ENCODE measurements around the gene CD300C.
A peak's percentile ranks its signal among the peaks of the same experiment; 100 is the strongest.
"Not testable (repeated sequence)": the region's sequence is repeated elsewhere in the genome, so short reads cannot be mapped to it uniquely, and the experiment has no call there.

Gene CD300C

DNA sequence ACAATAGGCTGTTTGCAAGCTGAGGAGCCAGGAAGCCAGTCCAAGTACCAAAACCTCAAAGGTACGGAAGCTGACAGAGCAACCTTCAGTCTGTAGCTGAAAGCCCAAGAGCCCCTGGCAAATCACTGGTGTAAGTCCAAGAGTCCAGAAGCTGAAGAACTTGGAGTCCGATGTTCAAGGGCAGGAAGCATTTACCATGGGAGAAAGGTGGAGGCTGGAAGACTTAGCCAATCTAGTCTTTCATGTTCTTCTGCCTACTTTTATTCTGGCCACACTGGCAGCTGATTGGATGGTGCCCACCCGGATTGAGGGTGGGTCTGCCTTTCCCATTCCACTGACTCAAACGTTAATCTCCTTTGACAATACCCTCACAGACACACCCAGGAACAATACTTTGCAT lies 30.0 kb downstream of the CD300C start:
- H3K4me3 ChIP-seq (ENCODE audit: control insufficient read depth, low read depth, low read length), result no peak overlapping the region
- TF ChIP-seq, protein P1, sequence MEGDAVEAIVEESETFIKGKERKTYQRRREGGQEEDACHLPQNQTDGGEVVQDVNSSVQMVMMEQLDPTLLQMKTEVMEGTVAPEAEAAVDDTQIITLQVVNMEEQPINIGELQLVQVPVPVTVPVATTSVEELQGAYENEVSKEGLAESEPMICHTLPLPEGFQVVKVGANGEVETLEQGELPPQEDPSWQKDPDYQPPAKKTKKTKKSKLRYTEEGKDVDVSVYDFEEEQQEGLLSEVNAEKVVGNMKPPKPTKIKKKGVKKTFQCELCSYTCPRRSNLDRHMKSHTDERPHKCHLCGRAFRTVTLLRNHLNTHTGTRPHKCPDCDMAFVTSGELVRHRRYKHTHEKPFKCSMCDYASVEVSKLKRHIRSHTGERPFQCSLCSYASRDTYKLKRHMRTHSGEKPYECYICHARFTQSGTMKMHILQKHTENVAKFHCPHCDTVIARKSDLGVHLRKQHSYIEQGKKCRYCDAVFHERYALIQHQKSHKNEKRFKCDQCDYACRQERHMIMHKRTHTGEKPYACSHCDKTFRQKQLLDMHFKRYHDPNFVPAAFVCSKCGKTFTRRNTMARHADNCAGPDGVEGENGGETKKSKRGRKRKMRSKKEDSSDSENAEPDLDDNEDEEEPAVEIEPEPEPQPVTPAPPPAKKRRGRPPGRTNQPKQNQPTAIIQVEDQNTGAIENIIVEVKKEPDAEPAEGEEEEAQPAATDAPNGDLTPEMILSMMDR (IDR thresholded peaks at IDR 0.05; ENCODE audit: control insufficient read depth, insufficient read depth, low read depth, low read length, missing control alignments), result no peak
- DNase-seq (ENCODE audit: low read depth), result no peak

DNA sequence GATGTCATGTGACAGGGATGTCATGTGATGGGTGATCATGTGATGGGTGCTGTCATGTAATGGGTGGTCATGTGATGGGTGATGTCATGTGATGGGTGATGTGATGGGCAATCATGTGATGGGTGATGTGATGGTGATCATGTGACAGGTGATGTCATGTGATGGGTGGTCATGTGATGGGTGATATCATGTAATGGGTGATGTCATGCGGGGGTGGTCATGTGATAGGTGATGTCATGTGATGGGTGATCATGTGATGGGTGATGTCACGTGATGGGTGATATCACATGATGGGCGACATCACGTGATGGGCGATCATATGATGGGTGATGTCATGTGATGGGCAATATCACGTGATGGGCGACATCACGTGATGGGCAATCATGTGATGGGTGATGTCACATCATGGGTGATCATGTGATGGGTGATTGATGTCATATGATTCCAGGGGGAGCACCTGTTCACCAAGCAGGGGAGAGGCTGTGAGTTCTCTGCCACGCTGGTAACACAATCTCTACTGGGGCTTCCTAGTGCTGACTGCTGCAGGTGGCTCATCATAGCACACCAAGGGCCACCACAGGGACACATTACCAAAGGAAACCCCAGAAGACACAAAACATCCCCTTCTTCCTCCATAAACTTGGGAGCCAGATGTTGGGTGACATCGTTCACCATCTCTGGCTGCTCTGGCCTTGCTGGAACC lies 31.1 kb downstream of the CD300C start:
- H3K4me3 ChIP-seq (ENCODE audit: control insufficient read depth, low read depth, low read length), result no peak overlapping the region
- DNase-seq (ENCODE audit: low read depth), result no peak
- TF ChIP-seq, protein P1 (IDR thresholded peaks at IDR 0.05; ENCODE audit: control insufficient read depth, insufficient read depth, low read depth, low read length, missing control alignments), result no peak

DNA sequence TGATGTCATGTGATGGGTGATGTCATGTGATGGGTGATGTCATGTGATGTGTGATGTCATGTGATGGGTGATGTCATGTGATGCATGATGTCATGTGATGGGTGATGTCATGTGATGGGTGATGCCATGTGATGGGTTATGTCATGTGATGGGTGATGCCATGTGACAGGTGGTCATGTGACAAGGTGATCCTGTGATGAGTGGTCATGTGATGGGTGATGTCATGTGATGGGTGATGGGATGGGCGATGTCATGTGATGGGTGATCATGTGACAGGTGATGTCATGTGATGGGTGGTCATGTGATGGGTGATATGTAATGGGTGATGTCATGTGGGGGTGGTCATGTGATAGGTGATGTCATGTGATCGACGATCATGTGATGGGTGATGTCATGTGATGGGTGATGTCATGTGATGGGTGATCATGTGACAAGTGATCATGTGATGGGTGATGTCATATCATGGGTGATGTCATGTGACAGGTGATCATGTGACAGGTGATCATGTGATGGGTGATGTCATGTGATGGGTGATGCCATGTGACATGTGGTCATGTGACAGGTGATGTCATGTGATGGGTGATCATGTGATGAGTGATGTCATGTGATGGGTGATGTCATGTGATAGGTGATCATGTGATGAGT lies 31.8 kb downstream of the CD300C start:
- no peak for DNase-seq (ENCODE audit: low read depth)
- TF ChIP-seq, protein P1 (IDR thresholded peaks at IDR 0.05; ENCODE audit: control insufficient read depth, insufficient read depth, low read depth, low read length, missing control alignments), result no peak
- no peak overlapping the region for H3K4me3 ChIP-seq (ENCODE audit: control insufficient read depth, low read depth, low read length)

GRCh38 chr17:74512624-74513091 lies 33.3 kb downstream of the CD300C start:
- no peak overlapping the region for H3K4me3 ChIP-seq (ENCODE audit: control insufficient read depth, low read depth, low read length)
- peak; percentile 55 for DNase-seq (ENCODE audit: low read depth)
- TF ChIP-seq, protein P1 (IDR thresholded peaks at IDR 0.05; ENCODE audit: control insufficient read depth, insufficient read depth, low read depth, low read length, missing control alignments), result no peak

- no peak overlapping the region for H3K4me3 ChIP-seq (ENCODE audit: control insufficient read depth, low read depth, low read length)
- no peak for DNase-seq (ENCODE audit: low read depth)
- TF ChIP-seq, protein P1 (IDR thresholded peaks at IDR 0.05; ENCODE audit: control insufficient read depth, insufficient read depth, low read depth, low read length, missing control alignments), result no peak
These were observed 33.9 kb downstream of the CD300C start for GRCh38 chr17:74512036-74512435.

GRCh38 chr17:74508156-74508555 lies 37.8 kb downstream of the CD300C start:
- TF ChIP-seq, protein P1 (IDR thresholded peaks at IDR 0.05; ENCODE audit: control insufficient read depth, insufficient read depth, low read depth, low read length, missing control alignments), result no peak
- H3K4me3 ChIP-seq (ENCODE audit: control insufficient read depth, low read depth, low read length), result no peak overlapping the region
- DNase-seq (ENCODE audit: low read depth), result no peak

GRCh38 chr17:74503949-74504348 lies 42.0 kb downstream of the CD300C start:
- not testable (repeated sequence) for DNase-seq (ENCODE audit: low read depth); H3K4me3 ChIP-seq (ENCODE audit: control insufficient read depth, low read depth, low read length)
